CD4-positive, alpha-beta memory T cell (primary cell): ENCODE results near the gene GPR153. TPM values are rescaled to one million over a fixed set of nuclear protein-coding genes. Genes with fewer than 3 reads are reported as not detected.

Experiments
- CTCF ChIA-PET: fragments of 350-600 bp; sonication (Branson Sonifier 250); formaldehyde crosslinking; loops from one replicate; lab custom pipeline; 2021; ENCODE audit warnings: inconsistent platforms; ENCODE audit not compliant: partially characterized antibody; lab: Charles Lee
- POLR2A ChIA-PET: fragments of 350-600 bp; sonication (Branson Sonifier 250); formaldehyde crosslinking; loops from one replicate; lab custom pipeline; 2021; ENCODE audit not compliant: partially characterized antibody; lab: Charles Lee
- DNase-seq, 5 donors: peaks; one replicate each; pipeline versions ENCODE4 v3.0.0 to v3.0.0-alpha.2; 2020 to 2022; ENCODE audit warnings: mixed read lengths in 1 of 5
- H3K27ac ChIP-seq: one replicate; pipeline ENCODE4 v1.7.0; 2013; ENCODE audit warnings: low read depth, low read length
- H3K27me3 ChIP-seq: 2 replicates; pipeline ENCODE4 v1.7.0; 2013; ENCODE audit warnings: mild to moderate bottlenecking, low read length, moderate library complexity; ENCODE audit not compliant: insufficient read depth
- H3K36me3 ChIP-seq: 2 replicates; pipeline ENCODE4 v1.7.0; 2013; ENCODE audit warnings: mild to moderate bottlenecking, low read length, moderate library complexity; ENCODE audit not compliant: insufficient read depth
- H3K4me1 ChIP-seq: 2 replicates; pipeline ENCODE4 v1.7.0; 2013; ENCODE audit warnings: mild to moderate bottlenecking, low read length, moderate library complexity; ENCODE audit not compliant: insufficient read depth
- H3K4me3 ChIP-seq, 2 donors: one replicate each; pipeline ENCODE4 v1.7.0; 2013; ENCODE audit warnings: low read length in 2 of 2, mild to moderate bottlenecking in 1 of 2
- H3K9me3 ChIP-seq, 2 donors: one replicate each; pipeline ENCODE4 v1.7.0; 2013; ENCODE audit warnings: low read length in 2 of 2, control low read depth in 1 of 2; ENCODE audit not compliant: control insufficient read depth in 1 of 2
- H3K27ac Mint-ChIP-seq, 7 donors: one replicate each; pipeline ENCODE4 v1.8.0; 2020 to 2021; ENCODE audit warnings: mixed read lengths in 7 of 7, mild to moderate bottlenecking in 6 of 7, inconsistent platforms in 3 of 7, moderate library complexity in 3 of 7
- H3K27me3 Mint-ChIP-seq, 2 donors: one replicate each; pipeline ENCODE4 v1.8.0; 2020 to 2021; ENCODE audit warnings: mixed read lengths in 2 of 2
- H3K36me3 Mint-ChIP-seq, 2 donors: one replicate each; pipeline ENCODE4 v1.8.0; 2020 to 2021; ENCODE audit warnings: mixed read lengths in 2 of 2, inconsistent platforms in 1 of 2, mild to moderate bottlenecking in 1 of 2
- H3K4me1 Mint-ChIP-seq, 4 donors: one replicate each; pipeline ENCODE4 v1.8.0; 2020 to 2021; ENCODE audit warnings: mixed read lengths in 4 of 4, mild to moderate bottlenecking in 1 of 4
- H3K4me3 Mint-ChIP-seq, 8 donors: one replicate each; pipeline ENCODE4 v1.8.0; 2020 to 2021; ENCODE audit warnings: mixed read lengths in 8 of 8, mild to moderate bottlenecking in 7 of 8, moderate library complexity in 6 of 8, inconsistent platforms in 3 of 8
- H3K9me3 Mint-ChIP-seq, 8 donors: one replicate each; pipeline ENCODE4 v1.8.0; 2020 to 2021; ENCODE audit warnings: mixed read lengths in 8 of 8, mild to moderate bottlenecking in 5 of 8, inconsistent platforms in 3 of 8, moderate library complexity in 1 of 8
- intact Hi-C: fragments of 100-400 bp; cut with micrococcal nuclease; formaldehyde crosslinking; loops from one replicate; pipeline ENCODE4 v1.15.1; 2023
- polyA plus RNA-seq, 2 donors: library from polyadenylated mRNA; unstranded; fragments of 300-500 nt; fragmentation: Illumina TruSeq; gene quantifications; one replicate each; pipeline ENCODE4 v1.2.3, GENCODE V29; 2021
- total RNA-seq, 2 experiments: library from RNA; stranded (reverse); gene quantifications; one replicate each; pipeline ENCODE4 v1.2.3, GENCODE V29; 2021

GPR153 gene
- total and polyA plus RNA-seq, 4 experiments from 2014 or later = 0.32 to 0.33 TPM; not detected in 2

DNA sequence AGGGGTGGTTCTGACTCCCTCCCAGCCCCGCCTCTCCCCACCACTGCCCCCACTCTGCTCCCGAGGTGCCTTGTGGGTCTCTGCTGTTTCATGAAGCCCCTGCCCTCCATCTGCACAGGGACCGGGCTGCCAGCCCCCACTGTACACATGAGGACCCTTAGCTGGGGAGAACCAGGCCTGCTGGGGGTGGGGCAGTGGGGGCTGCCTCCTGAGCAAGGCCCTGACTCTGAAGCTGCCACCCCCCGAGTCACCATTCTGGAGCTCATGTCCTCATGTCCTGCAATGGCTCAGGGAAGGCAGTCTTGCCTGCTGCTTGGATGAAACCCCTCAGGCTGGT is 8.6 kb downstream of the GPR153 start:
- H3K9me3 ChIP-seq = no peaks in the 10 kb centered on the region
- no peak overlapping the region for H3K4me3 ChIP-seq
- Mint-ChIP-seq H3K4me3 (no peak overlapping the region), H3K36me3 (no peaks in the 10 kb centered on the region), H3K27me3 (peaks cover 7 to 13% of the 10 kb centered on the region in 2 donors), H3K27ac (no peak overlapping the region), H3K9me3 (no peaks in the 10 kb centered on the region), H3K4me1 (peaks cover 0 to 2% (median under 1%) of the 10 kb centered on the region in 4 donors)
- intact Hi-C loops = no loop called here
- H3K27me3 ChIP-seq = peaks cover 10% of the 10 kb centered on the region
- no peaks in the 10 kb centered on the region for H3K36me3 ChIP-seq
- no peak overlapping the region for H3K27ac ChIP-seq
- no peaks in the 10 kb centered on the region for H3K4me1 ChIP-seq
- ChIA-PET CTCF (no interaction called here), POLR2A (no interaction called here)
- no peak for DNase-seq

GRCh38 chr1:6251681-6252373 is 9.1 kb downstream of the GPR153 start:
- H3K9me3 Mint-ChIP-seq = peaks cover 0 to 2% (median 0%) of the 10 kb centered on the region in 8 donors
- no peak overlapping the region for H3K4me3 Mint-ChIP-seq
- H3K4me1 Mint-ChIP-seq = peaks cover under 1 to 7% (median 2%) of the 10 kb centered on the region in 4 donors
- Histone ChIP-seq H3K4me3 (no peak overlapping the region), H3K27me3 (peaks cover 10% of the 10 kb centered on the region), H3K4me1 (peaks cover 1% of the 10 kb centered on the region), H3K36me3 (no peaks in the 10 kb centered on the region), H3K27ac (no peak overlapping the region), H3K9me3 (no peaks in the 10 kb centered on the region)
- POLR2A ChIA-PET = no interaction called here
- no peak overlapping the region for H3K27ac Mint-ChIP-seq
- CTCF ChIA-PET = no interaction called here
- peaks cover 9 to 19% of the 10 kb centered on the region in 2 donors for H3K27me3 Mint-ChIP-seq
- no peak for DNase-seq
- H3K36me3 Mint-ChIP-seq = no peaks in the 10 kb centered on the region
- intact Hi-C loops = no loop called here

DNA sequence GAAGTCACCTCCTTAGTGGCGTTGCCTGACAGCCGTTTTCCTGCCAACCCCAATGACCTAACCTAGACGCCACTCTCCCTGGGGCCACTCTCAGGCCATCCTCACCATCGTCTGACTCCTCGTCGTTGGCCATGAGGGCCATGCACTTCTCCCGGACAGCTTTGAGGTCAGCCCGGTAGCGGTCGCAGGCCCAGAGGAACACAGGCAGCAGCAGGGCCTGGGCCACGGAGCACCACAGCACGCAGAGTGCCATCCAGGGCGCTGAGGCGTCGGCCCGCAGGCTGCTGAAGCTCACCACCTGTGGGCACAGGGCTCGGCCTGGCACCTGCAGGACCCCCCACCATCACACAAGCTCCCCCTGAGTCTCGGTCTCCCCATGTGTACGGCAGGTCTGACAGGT is 9.7 kb downstream of the GPR153 start:
- no peak overlapping the region for H3K4me3 Mint-ChIP-seq
- CTCF ChIA-PET = interaction anchor here (1.3 kb wide), 1 partner anchor 172 kb away, joined by 3 read pairs; no protein-coding TSS in a partner anchor
- POLR2A ChIA-PET = no interaction called here
- Histone ChIP-seq H3K4me1 (peaks cover 7% of the 10 kb centered on the region), H3K36me3 (no peaks in the 10 kb centered on the region), H3K27ac (no peak overlapping the region), H3K27me3 (peaks cover 14% of the 10 kb centered on the region), H3K9me3 (no peaks in the 10 kb centered on the region), H3K4me3 (no peak overlapping the region)
- intact Hi-C loops = no loop called here
- H3K4me1 Mint-ChIP-seq = peaks cover 5 to 13% (median 7%) of the 10 kb centered on the region in 4 donors
- no peak for DNase-seq
- H3K27ac Mint-ChIP-seq = no peak overlapping the region
- H3K27me3 Mint-ChIP-seq = peaks cover 14 to 24% of the 10 kb centered on the region in 2 donors
- H3K36me3 Mint-ChIP-seq = no peaks in the 10 kb centered on the region
- peaks cover 0 to 2% (median 0%) of the 10 kb centered on the region in 8 donors for H3K9me3 Mint-ChIP-seq

DNA sequence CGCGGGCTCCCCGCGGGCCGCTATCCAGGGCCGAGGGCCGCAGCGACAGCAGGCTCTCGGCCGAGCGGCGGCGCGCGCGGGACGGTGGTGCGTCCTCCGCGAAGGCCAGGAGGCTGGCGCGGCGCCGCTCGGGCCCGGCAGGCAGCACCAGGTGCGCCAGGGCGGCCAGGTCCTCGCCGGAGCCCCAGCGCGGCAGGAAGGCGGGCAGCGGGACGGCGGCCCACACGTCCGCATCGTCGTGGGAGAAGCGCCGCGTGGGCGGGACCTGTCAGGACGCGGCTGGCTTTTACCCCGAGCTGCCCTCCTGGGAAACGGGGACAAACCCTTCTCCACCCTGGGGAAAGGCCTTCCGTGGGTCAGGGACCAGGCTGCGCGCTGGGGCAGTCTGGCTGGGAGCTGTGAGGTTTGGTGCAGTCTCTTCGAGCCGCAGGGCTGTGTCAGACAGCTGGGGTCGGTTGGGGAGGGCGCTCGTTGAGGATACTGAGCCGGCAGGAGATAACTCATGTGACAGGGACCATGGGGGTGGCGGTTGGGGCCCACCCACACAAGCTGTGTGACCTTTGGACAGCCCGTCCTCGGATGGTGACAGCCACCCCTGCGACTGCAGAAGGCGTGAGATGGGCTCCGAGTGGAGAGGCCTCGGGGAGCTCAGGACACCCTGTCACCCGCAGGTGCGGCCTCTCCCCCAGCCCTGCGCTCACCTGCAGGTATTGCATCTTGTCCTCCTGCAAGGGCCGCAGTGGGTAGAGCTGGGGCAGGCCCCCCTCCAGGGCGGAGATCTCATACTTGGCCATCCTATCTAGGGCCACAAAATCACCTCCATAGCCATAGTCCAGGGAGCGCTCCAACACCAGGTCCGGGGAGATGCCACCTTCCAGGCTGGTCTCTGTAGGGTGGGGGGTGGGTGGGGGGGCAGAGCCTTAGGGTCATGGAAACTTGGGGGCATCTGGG is 10.9 kb downstream of the GPR153 start:
- DNase-seq = no peak
- Histone ChIP-seq H3K36me3 (no peaks in the 10 kb centered on the region), H3K4me1 (peaks cover 18% of the 10 kb centered on the region), H3K27ac (no peak overlapping the region), H3K4me3 (no peak overlapping the region), H3K27me3 (peaks cover 17% of the 10 kb centered on the region), H3K9me3 (no peaks in the 10 kb centered on the region)
- CTCF ChIA-PET = interaction anchor here (1.3 to 5.3 kb wide), 2 partner anchors 174 to 189 kb away, joined by 3 to 38 read pairs; no protein-coding TSS in a partner anchor
- Mint-ChIP-seq H3K27ac (no peak overlapping the region), H3K36me3 (no peaks in the 10 kb centered on the region), H3K9me3 (peaks cover 0 to 2% (median 0%) of the 10 kb centered on the region in 8 donors), H3K4me3 (no peak overlapping the region), H3K4me1 (peaks cover 5 to 15% (median 8%) of the 10 kb centered on the region in 4 donors), H3K27me3 (peaks cover 15 to 25% of the 10 kb centered on the region in 2 donors)
- intact Hi-C loops = loop anchor here (5.0 to 10.0 kb wide), 3 partner anchors 43 to 258 kb away; partner anchors contain the start of genes NPHP4 and RNF207
- POLR2A ChIA-PET = no interaction called here

DNA sequence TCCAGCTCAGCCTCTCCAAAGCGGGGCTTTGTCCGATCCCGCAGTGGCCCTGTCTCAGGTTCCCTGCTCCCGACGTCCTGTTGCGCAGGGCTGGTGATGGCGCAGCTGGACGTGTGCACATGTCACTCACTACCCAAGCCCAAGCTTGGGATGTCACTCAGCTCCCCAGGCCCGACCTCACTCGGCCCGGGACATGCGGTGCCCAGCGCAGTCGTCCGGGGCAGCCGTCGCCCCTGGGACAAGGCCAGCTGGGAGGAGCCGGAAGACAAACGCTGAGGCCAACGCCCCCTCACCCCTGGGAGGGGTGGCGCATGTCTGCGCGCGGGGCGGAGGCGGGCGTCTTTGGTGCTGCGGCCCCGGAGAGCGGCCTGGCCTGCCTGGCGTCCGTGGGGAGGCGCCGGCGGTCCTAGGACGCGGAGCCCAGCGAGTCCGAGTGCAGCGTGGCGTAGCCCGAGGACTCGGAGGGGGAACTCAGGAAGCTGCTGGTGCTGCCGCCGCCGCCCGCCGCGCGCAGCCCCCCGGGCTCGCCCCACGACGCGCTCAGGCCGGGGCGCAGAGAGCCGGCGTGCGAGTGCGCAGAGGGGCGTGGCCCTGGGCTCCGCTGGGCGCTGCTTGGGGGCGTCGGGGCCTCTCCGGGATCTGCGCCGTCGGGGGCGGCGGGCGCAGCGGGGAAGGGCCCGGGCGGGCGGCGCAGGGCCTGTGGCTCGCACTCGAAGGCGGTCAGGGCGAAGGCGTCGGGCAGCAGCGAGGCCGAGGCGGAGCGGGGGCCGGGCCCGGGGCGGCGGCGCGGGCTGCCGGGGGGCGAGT is 11.8 kb downstream of the GPR153 start:
- no peak overlapping the region for H3K27ac ChIP-seq
- no peaks in the 10 kb centered on the region for H3K36me3 ChIP-seq
- Mint-ChIP-seq H3K27ac (no peak overlapping the region), H3K36me3 (no peaks in the 10 kb centered on the region), H3K9me3 (peaks cover 0 to 2% (median 0%) of the 10 kb centered on the region in 8 donors), H3K4me1 (peaks cover 5 to 20% (median 8%) of the 10 kb centered on the region in 4 donors), H3K27me3 (peaks cover 15 to 29% of the 10 kb centered on the region in 2 donors), H3K4me3 (no peak overlapping the region)
- ChIA-PET CTCF (interaction anchor here (2.5 to 5.3 kb wide), 4 partner anchors 95 to 215 kb away, joined by 5 to 66 read pairs (median 32); no protein-coding TSS in a partner anchor), POLR2A (interaction anchor here (2.5 kb wide), 1 partner anchor 156 kb away, joined by 7 read pairs; no protein-coding TSS in a partner anchor)
- no peak overlapping the region for H3K4me3 ChIP-seq
- peaks cover 18% of the 10 kb centered on the region for H3K4me1 ChIP-seq
- intact Hi-C loops = loop anchor here (5.0 to 10.0 kb wide), 3 partner anchors 42 to 257 kb away; partner anchors contain the start of genes NPHP4 and RNF207
- DNase-seq = no peak
- peaks cover 21% of the 10 kb centered on the region for H3K27me3 ChIP-seq
- H3K9me3 ChIP-seq = no peaks in the 10 kb centered on the region

- DNase-seq = no peak
- Histone ChIP-seq H3K27me3 (peaks cover 24% of the 10 kb centered on the region), H3K4me1 (peaks cover 18% of the 10 kb centered on the region), H3K36me3 (no peaks in the 10 kb centered on the region), H3K4me3 (no peak overlapping the region), H3K9me3 (no peaks in the 10 kb centered on the region), H3K27ac (no peak overlapping the region)
- peaks cover 0 to 2% (median 0%) of the 10 kb centered on the region in 8 donors for H3K9me3 Mint-ChIP-seq
- H3K4me1 Mint-ChIP-seq = peaks cover 5 to 21% (median 8%) of the 10 kb centered on the region in 4 donors
- H3K27me3 Mint-ChIP-seq = peaks cover 20 to 34% of the 10 kb centered on the region in 2 donors
- H3K27ac Mint-ChIP-seq = no peak overlapping the region
- H3K36me3 Mint-ChIP-seq = no peaks in the 10 kb centered on the region
- ChIA-PET CTCF (interaction anchor here (0.7 to 5.3 kb wide), 9 partner anchors 9 to 215 kb away, joined by 3 to 66 read pairs (median 11); no protein-coding TSS in a partner anchor), POLR2A (interaction anchor here (2.5 kb wide), 1 partner anchor 156 kb away, joined by 7 read pairs; no protein-coding TSS in a partner anchor)
- peak overlapping the region in 1 of 8 donors; percentile 31 for H3K4me3 Mint-ChIP-seq
- intact Hi-C loops = loop anchor here (5.0 to 10.0 kb wide), 3 partner anchors 41 to 256 kb away; partner anchors contain the start of genes NPHP4 and RNF207
Observed at GRCh38 chr1:6248161-6248776, 12.6 kb downstream of the GPR153 start.
